Glomerular visceral epithelial cell (primary cell): ENCODE data around the gene RIC8A.

Source experiments
- DNase-seq: peaks from one replicate; pipeline ENCODE4 v3.0.0-alpha.2; 2016; ENCODE audit errors: extremely low spot score

The RIC8A gene

DNA sequence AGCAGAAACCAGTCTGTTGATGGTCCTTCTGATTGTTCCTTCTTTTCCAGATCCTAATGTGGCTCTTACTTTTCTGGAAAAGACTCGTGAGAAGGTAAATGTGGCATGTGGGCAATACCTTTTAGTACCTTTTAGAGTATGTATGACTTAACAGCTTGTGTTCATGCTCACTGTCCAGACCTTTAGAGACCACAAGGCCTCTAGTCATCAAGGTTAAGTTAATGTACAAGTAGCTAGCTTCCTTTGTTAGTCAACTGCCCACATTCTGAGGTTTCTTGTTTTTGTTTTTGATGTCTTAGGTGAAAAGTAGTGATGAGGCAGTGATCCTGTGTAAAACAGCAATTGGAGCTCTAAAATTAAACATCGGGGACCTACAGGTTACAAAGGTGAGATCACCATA, 36.9 kb downstream of the RIC8A start:
- no peak for DNase-seq

DNA sequence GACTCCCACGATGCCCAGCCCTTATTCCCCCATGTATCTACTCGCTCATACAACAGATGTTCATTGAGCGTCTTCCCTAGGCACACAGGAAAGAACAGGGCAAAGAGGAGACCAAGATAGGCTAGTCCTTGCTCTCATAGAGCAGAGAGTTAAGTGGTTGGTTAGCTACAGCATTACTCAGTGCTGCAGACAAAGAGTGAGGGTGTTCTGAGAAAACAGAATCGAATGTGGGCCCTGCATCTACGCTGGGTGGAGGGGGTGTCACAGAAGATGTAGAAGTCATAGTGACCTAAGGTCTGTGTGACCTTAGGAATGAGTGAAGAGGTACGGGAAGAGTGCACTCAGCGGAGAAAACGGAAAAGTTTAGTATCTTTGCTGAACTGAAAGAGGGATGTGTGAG, 41.6 kb downstream of the RIC8A start:
- no peak for DNase-seq

DNA sequence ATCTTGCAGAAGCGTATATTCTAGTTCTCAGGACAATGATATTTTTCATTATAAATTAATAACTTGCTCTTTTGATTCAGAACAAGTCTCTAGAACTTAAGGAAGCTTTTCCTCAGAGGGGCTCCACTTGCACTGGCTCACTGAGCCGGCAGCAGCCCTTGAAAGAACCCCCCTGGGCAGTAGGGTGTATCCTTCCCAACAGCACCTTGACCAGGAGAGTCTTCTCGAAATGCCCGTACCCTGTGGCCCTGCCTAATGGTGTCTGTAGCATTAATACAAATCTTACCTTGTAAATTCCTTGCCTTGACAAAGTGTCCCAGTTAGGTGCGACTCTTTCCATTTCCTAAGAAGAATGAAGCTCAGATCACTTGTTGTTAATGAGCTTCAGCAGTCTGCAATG, 42.8 kb downstream of the RIC8A start:
- no peak for DNase-seq

DNA sequence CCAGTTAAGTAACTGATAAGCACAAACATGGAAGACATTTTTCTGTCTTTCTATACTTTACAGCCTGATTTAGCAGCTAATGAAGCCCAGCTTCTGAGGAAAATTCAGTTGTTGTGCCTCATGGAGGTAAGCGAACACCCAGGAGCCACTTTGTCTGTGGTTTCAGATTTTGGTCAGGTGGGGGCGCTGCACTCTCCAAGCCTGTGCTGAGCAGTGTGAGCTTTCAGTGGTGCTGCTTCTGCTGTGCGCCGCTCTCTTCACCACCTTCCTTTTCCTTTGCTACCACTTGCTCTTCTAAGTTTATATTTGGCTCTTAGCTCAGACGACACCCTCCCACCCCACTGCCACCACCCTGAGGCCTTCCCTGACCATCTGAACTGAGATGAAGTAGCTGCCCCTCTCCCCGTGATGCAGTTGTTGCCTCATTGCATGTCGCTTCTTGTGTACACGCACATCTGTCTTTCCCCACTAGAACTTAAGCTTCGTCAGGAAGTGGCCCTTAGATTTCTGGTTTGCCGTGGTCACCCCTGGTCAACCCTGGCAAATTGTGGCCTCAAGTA, 43.3 kb downstream of the RIC8A start:
- peak; percentile 42 for DNase-seq

DNA sequence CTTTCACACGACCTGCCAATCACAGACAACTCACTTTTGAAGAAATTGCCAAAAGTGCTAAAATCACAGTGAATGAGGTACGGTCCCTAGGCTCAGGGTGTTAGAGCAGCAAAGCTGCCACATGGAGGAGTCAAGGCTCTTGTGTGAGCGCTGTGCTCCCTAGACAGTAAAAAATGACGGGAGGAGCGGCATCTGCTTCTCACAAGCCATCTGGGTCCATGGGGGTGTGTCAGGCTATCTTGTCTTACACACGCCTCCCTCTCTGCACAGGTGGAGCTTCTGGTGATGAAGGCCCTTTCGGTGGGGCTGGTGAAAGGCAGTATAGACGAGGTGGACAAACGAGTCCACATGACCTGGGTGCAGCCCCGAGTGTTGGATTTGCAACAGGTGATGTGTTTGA, 44.0 kb downstream of the RIC8A start:
- DNase-seq: no peak

DNA sequence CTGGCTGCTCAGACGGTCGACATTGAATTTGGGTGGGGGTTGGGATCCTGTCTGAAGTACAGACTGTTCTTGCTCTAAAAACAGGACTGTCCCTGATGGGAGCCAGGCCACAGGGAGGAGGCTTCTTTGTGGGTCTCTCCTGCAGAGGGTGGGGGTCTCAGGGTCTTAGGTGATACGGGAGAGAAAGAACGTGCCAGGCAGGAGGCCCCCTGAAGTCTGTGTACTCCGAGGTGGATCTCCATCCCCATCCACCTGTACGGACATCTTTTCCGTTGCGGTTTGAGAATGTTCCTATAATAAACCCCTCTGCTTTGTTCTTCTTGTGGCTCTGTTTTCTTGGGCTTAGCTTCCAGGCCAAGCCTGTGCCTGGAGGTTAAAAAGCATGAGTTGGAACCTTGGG, 45.2 kb downstream of the RIC8A start:
- no peak for DNase-seq

DNA sequence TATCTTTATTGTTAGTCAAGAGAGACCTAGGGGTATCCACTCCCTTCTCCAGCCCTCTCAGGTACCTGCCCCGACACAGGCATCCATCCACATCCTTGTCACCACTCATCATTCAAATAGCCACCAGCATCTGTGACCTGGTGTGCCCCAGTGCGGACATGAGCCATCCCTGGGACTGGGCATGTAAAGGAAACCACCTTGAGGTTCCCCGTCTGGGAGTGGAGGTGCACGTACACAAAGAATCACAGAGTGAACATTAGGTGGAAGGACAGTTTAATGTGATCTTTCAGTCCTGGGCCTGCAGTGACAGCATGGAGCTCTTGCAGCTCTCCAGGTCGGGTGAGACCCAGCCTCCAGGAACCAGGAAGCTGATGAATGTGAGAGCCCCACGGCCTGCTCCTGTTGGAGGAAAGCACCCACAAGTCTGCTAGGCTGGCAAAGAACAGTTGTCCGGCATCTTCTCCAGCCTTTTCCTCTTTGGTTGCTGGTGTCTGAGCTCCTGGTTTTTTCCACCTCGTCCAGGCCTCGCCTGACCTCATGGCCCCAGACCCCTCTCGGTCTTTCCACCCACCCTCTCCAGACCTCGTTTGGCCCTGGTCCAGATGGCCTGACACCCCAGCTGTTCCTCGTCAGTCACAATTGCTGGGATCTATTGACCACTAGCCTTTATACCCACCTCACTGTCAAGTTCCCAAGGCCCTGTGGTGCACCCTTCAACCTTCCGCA, 45.8 kb downstream of the RIC8A start:
- DNase-seq: no peak

DNA sequence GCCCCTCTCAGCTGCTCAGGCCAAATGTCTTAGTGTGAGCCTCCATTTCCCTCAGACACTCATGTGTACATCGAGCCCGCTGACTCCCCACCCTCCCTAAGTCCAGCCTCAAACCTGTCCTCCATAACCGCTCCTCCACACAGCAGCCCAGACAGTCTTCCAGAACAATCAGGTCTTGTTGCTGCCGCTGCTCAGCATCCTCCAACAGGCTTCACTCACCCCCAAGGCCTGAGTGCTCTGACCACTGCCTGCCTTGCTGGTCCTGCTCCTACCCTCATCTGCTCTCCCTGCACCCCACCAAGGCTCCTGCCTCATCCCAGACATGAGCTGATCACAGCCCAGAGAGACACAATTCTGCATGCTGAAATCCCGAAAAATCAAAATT, 46.4 kb downstream of the RIC8A start:
- no peak for DNase-seq

DNA sequence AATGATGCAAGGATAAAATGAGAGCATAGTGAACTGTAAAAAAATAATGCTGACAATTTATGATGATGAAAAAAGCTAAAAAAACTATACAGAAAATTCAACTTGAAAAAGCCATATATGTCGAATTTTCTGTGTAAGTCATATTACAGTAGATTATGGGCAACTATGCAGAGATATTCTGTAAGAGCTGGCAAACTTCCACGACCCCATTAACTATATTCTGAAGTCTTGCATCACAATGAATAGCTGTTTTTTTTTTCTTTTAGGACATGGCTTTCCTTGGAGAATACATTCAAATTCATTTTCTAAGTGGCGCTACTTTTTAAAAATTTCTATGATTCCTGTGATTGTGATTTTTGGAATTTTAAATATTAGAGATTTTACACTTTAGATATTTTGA, 47.7 kb downstream of the RIC8A start:
- no peak for DNase-seq

DNA sequence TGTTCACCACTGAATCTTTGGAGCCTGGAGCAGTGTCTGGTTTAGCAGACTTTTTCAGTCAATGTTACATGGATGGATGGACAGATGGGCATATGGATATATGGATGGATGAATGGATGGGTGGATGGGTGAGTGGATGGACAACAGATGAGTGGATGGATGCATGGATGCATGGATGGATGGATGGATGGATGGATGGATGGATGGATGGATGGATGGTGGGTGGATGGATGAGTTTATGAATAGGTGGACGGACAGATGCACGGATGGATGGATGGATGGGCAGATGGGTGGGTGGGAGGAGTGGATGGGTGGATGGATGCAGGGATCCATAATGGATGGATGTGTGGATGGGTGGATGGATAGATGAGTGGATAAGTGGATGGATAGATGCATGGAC, 48.3 kb downstream of the RIC8A start:
- DNase-seq: no peak

DNA sequence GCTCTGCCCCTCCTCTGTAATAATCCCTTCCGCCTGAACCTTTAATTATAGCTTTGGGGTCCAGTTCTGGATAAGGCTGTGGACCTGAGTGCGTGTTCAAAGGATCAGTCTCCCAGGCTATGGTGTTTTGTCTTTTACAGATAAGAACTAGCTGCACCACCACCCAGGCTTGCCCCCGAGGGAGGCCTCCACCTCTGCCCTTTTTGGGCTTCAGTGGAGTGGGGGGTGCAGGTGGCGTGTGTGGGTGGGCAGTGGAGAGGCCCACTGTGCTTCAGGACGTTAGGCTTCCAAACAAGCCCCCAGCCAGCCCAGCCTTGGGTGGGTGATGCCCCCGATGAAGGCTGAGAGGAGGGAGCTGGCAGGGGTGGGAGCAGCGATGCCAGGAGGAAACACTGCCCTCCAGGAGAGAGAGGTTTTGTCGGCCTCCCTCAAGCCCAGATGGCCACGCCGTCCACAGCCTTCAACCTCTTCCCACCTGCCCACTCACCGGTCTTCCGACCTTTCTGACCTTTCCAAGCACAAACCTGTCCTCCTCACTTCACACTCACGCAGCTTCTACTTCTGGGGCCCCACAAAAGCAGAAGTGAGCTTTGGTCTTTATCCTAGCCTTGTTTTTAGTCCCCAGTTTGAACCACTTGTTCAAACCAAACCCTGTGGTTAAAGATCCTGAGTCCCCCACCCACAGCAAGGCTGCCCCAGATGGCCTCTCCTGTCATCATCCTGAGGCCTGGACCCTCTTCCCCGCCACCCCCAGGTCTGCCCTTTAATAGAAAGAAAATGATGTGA, 49.6 kb downstream of the RIC8A start:
- no peak for DNase-seq

DNA sequence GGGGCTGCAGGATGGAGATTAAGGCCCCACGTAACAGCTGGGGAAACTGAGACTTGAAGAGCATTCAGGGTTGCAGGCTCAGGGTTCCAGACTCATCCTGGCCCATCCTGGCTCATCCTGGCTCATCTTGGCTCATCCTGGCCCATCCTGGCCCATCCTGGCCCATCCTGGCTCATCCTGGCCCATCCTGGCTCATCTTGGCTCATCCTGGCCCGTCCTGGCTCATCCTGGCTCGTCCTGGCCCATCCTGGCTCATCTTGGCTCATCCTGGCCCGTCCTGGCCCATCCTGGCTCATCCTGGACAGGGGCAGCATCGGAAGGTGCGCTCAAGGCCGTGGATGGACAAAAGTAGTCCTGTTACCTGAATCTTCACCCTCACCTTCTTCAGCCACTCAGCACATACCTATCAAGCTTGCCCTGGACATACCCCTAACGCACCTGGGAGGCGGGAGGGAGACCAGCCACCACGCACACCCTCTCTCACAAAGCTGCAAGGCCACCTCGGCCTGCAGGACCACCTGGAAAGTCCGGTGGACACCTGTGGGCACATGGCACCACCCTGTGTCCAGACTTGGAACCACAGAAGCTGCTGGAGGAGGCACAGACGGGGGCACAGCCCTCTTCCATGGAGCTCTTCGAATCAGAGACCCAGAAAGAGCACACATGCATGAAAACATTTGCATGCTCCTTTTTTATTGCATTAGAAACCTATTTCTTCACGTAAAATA, 50.4 kb downstream of the RIC8A start:
- no peak for DNase-seq

DNA sequence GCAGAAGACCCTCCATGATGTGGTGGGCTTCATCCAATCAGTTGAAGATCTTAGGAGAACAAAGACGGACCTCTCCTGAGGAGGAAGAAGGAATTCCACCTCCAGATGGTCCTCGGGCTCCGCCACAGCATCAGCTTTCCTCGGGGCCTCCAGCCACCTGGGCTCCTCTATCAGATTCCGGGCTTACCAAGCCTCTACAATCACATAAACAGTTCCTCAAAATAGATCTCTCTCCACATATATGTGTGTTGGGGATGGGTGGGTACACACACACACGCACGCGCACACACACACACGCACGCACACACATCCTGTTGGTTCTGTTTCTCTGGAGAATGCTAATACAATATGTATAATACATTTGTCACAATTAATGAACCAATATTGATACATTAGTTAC, 51.9 kb downstream of the RIC8A start:
- no peak for DNase-seq

DNA sequence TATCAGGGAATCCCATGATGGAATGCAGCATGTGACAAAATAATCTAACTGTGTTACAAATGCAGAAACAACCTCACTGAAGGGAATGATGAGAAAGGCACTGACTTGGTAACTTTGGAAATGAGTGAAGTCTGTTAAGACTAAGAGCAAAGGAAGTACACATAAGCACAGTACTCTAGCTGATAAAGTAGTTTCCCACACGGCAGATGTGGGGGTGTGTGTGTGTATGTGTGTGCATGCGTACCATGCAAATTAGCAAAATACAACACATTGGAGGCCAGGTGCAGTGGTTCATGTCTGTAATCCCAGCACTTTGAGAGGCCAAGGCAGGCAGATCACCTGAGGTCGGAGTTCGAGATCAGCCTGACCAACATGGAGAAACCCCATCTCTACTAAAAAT, 54.1 kb downstream of the RIC8A start:
- no peak for DNase-seq
